ENCODE data around the gene PDHX.

GRCh38 chr11:34987617-34988016 lies 71.2 kb downstream of the PDHX start:
- TF ChIP-seq CTCF (IDR thresholded peaks at IDR 0.05) (no peak), POLR2A (IDR thresholded peaks at IDR 0.05) (no peak)

All from heart left ventricle (tissue), 13 donors.